Fibroblast of skin of right quadriceps (primary cell): Measurements from ENCODE around the gene STARD9.
"Not testable (repeated sequence)": the region's sequence is repeated elsewhere in the genome, so short reads cannot be mapped to it uniquely, and the experiment has no call there.

Experiments used
- DNase-seq: peaks from one replicate; pipeline ENCODE4 v3.0.0-alpha.2; 2013

Gene STARD9

DNA sequence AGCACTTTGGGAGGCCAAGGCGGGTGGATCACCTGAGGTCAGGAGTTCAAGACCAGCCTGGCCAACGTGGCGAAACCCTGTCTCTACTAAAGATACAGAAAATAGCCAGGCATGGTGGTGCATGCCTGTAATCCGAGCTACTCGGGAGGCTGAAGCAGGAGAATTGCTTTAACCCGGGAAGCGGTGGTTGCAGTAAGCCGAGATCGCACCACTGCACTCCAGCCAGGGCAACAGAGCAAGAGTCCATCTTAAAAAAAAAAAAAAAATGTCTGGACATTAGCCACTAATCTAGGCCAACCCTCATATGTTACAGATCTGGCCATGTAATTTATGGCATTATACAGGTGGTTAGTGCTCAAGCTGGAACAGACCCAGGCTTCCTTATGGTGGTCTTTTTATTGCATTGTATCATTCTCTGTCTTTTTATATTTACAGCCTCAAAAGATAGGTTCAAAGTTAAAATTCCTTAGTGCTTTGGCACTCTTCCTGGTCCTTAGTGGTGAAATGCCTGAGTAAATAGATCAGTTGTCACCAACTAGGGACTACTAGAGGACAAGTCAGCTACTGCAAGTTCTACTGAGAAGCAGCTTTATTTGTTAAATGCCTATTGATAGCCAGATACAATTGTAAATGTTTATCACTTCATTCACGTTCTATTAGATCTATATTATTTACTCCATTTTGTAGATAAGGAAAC lies 16.0 kb downstream of the STARD9 start:
- peak; percentile 67 for DNase-seq

DNA sequence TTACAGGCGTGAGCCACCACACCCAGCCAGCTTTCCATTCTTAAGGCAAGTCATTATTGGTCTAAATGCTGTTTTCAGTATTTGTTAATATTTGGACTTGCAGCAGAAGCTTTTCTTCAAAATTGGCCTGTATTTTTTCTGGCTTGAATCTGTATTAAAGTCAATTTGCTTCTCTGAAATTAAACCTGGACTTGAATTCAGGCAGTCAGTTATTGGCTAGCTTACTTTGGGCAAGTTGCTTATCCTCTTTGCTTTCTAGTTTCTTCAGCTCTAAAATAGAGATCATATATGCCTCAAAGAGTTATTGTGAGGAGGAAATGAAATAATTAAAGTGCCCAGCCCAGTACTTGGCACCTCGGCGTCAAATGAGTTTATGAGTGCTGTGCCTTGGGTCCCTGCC lies 17.3 kb downstream of the STARD9 start:
- no peak for DNase-seq

DNA sequence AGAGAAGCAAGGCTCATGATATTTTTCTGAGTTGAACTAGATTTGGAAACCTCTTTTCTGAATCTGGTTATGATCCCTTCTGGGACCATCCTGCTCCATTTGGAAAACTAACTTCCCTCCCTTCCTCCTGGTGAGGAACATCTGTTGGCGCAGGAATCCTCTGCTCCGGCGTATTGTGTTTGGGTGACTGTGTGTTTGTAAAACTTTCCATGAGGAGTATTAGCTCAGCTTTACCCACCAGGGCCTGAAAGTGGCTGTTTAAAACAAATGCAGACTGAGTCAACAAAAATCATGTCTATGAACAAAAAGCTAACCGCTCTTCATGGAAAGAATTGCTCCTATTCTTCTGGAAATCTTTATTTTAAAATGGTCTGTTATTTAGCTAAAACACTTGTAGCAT lies 17.7 kb downstream of the STARD9 start:
- DNase-seq, result peak; percentile 29

DNA sequence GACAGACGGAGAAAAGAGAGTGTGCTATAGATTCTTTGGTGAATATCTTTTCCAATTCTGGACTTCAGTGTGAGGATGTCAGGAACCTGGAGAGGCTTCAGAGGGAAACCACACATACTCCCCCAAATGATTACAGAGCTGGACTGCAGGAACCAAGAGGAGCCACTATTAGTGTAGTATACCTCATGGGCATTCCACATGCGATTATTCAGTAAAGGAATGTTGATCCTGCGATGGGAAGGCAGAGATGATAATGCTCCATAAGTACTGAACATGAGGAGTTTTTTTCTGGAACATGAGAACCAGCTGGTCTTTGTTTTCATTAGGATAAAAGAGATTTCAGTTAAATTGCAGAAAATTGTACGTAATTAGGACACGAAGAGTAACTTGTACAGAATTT lies 18.7 kb downstream of the STARD9 start:
- no peak for DNase-seq

DNA sequence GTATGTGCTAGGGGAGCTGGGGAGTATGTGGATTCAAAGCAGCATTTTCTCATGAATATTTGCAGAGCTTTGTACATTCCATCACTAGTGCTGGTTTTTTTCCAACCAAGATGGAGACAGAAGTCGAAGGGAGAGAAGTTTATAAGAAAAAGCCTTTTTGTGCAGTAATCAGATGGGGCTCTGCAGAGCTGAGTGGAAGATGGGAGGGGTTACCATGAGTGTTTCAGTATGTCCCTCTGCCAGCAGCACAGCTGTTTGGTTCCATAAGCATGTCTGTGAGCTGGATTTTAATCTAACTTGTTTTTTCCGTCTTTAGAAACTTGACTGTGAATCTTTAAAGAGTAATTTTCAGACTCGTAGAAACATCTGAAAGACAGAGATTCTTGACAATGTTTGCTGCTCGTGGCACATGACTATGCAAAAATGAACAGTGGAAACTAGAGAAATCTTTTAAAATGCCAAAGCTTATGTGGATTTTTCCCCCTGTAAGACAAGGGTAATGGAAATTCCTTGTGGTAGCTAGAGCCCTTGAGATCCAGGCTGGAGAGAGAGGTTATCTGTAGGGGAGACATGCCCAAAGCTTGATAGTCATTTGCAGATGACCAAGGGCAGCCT lies 20.3 kb downstream of the STARD9 start:
- no peak for DNase-seq

DNA sequence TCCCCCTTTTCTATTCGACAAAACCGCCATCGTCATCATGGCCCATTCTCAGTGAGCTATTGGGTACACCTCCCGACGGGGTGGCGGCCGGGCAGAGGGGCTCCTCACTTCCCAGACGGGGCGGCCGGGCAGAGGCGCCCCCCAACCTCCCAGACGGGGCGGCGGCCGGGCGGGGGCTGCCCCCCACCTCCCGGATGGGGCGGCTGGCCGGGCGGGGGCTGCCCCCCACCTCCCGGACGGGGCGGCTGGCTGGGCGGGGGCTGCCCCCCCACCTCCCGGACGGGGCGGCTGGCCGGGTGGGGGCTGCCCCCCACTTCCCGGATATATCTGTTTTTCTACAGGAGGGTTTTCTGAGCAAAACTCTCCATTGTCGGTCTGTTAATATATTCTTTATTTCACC lies 25.9 kb downstream of the STARD9 start:
- not testable (repeated sequence) for DNase-seq

DNA sequence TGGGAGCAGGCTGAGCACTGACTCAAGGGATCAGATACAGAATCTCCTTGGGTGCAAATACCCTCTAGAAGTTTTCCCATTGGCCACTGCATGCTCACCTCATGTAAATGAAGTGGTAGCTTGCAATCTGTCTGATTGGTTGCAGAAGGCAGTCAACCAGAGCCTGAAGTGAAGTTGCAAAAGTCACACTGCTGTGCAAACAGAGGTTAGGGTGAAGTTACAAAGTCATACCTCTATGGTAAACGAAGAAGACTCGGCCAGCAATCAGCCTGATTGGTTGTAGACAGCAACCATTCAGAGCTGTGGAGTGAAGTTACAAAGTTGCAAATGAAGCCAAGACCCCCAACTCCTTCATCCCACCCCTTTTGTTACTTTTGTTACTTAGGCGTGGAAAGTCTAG lies 27.1 kb downstream of the STARD9 start:
- DNase-seq, result no peak

DNA sequence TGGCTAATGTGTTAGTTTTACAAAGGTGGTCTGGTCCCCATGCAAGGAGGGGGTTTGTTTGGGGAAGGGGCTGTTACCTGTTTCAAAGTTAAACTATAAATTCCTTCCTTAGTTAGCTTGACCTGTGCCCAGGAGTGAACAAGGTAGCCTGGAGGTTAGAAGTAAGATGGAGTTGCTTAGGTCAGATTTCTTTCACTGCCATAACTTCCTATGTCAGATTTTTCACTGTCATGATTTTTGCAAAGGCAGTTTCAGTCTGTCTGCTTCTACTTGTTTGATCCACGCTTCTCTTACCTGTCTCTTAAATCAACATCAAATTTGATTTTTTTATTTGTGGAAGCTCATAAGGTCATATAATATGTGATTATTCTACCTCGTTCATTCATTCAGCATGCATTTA lies 28.6 kb downstream of the STARD9 start:
- no peak for DNase-seq

DNA sequence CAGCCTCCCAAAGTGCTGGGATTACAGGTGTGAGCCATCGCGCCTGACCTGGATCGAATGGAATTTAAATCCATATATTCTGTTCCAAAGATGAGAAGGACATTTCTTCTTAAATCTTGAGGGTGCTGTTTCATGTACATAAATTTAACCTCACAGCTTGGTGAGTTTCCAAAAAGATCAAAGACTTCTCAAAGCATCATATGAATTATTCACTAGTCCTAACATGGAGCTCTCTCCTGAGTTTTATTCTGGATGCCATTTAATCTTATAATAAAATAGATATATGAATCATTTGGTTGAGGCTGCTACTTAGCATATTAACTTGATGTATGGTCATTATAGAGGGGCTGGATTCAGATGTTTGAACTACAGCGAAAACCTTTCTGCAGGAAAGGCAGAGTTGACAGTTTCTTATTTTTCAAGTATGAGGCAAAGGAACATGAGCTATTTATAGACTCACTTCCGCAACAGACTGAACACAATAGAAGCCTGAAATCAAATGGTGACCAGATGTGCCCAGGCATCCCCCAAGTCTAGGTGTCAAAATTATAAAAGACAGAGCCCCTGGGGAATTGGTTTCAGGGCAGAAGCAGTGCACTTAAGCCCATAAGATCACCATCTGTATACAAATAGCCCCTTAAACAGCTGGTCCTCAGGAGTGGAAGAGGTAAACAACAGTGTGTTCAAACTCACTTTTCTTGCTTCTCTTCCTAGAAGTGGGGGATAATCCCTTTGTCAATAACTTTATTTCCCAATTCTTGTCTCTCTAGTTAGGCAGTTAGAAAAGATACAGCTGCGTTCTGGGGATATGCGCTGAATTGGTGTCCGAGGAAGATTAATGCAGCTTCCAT lies 29.7 kb downstream of the STARD9 start:
- DNase-seq, result peak; percentile 62

DNA sequence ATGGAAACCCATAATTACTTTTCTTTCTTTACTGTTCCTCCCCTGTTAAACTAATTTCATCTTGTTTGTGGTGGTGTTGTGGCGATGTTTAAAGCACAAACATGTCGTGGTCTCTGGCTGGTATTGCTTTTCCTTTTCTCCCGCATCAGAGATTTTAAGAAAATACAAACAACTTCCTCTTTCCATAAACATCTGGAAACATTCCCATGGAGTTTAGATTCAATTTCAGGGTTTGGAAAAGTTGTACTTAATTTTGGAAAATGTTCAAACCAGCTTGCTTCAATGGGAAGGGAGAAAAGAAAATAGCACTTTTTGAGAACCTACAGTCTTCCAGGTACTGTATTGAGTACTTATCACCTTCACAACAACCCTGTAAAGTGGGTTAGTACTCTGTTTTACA lies 30.4 kb downstream of the STARD9 start:
- no peak for DNase-seq

DNA sequence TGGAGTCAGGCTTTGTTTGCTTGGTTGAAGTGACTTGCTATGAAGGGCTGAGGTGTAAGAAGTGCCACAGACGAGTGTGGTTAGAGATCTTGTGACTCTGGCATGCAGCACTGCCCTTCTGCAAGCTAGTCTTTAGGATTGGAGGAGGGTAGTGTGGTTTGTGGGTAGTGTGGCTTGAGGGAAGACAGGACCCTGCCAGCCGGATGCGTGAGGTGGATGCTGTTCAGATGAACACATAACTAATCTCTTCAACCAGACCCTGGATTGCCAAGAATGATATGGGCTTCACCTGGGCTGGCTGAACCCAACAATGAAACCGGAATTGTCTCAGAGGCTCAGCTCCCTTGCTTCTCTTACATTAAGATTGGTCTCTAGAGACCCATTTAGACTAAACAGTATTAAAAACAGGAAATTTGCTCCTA lies 32.7 kb downstream of the STARD9 start:
- DNase-seq, result peak; percentile 13

DNA sequence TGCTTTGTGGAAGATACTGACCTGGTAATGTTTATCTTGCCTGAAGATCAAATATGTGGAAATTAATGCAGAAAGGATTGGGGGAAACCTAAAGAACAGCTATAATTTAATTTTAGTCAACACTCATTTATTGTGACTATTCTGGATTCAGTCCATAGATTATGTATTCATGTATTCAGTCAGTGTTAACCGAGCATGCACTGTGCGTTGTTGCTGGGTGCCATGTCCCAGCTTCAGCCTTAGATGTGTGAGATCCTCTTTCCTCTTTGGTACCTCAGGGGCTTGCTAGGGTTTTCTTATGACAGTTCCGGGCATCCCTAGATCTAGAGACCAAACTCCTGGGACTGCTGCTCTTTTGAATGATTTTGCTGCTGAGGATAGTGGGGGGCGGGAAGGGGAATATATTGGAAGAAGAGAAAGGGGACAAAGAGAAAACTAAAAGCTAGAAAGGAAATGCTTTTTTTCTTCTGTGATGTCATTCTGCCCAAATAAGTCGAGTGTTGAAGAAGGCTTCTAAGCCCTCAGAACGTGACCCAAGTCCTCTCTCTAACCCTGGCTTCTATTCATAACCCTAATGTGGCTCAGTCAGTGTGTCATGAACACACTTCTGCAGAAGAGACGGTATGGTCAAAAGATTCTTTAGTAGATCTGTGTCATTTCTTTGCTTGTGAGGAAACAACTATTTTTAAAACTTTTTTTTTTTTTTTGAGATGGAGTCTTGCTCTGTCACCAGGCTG lies 33.5 kb downstream of the STARD9 start:
- DNase-seq, result no peak

DNA sequence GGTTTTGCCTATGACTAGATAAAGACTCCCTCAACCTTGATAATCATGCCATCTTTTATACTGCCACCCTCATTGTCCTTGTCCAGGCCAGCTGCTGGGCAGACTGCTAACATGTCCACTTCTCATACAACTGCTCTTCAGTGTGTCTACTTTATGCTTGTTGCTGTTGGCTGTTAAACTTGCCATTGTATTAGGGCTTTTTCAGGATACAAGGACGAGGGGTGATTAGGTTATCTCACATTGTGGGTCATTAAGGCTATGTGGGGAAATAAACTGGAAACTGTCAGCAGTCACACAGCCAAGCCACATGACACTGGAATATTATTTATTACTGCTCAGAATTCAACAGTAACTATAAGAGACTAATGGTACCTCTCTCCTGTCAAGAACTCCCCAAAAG lies 36.1 kb downstream of the STARD9 start:
- DNase-seq, result no peak

DNA sequence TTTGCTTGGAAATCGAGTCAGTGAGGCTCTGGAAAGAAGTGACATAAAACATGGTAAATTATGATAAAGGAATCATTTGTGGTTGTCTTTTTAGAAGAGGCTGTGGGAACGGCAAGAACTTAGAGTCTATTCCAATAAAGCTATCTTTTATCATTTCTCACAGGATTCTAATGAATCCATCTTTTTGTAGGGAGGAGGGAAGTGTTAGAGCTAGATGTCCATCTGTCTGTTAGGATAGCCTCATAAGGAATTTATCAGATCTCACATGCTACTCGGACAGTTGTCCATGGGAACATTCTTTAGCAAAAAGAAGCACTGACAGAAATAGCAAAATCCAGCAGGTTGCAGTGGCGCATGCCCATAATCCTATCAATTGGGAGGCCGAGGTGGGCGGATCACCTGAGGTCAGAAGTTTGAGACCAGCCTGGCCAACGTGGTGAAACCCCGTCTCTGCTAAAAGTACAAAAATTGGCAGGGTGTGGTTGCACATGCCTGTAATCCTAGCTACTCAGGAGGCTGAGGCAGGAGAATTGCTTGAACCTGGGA lies 37.0 kb downstream of the STARD9 start:
- DNase-seq, result no peak

DNA sequence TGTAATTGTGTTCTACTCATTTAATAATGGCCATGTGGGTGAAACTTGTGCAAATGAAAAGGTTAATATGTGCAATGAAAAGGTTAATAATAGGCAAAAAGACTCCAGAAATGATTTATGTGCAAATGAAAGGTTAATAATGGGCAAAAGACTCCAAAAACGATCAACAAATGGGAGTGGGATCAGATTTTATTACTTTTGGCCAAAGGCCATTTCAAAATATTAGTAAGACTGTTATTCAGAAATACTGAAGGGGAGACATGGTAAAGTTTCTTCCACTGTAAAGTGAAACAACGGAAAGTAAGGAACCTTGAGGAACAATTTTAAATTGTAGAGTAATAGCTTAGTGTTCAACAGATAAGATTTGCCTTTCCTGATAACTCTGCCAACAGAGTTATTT lies 40.7 kb downstream of the STARD9 start:
- DNase-seq, result no peak

DNA sequence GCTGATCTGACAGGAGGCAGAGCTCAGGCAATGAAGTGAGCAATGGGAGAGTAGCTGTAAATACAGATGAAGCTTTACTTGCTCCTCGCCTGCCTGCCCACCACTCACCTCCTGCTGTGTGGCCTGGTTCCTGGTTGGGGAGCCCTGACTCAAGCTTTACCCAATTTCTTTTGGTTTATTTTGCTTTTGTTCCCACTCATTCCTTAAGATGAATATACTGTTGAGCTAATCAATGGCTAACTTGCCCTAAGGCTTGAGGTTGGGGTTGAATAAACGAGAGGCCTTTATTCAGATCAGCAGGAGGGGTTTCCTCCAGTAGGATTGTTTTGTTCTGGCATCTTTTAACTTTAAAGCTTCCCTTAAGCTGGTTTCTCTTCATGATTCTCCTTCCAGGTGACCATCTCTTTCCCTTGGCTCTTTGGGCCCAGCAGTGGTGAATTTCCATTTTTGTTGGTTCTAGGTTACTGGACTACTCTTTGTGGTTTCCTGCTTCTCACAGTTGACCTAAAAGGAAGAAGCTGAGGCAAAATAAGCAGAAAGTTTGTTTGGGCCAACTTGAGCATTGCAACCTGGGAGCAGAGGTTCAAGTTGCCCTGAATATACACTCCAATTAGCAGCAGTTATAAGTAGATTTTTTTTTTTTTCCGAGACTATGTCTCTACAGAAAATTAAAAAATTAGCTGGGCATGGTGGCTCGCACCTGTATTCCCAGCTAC lies 44.4 kb downstream of the STARD9 start:
- DNase-seq, result no peak

DNA sequence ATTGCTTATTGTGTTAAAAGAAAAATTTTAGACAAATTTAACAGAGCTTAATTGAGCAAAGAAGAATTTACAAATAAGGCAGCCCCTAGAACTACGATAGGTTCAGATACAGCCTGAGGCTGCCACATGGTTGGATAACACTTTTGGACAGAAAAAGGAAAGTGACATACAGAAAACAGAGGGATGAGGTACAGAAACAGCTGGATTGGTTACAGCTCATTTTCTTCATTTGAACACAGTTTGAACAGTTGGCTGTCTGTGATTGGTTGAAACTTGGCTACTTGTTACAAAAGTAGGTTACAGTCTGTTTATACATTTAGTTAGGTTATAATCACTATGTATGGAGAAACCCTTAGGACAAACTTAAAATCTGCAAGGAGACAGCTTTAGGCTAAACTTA lies 46.0 kb downstream of the STARD9 start:
- no peak for DNase-seq

DNA sequence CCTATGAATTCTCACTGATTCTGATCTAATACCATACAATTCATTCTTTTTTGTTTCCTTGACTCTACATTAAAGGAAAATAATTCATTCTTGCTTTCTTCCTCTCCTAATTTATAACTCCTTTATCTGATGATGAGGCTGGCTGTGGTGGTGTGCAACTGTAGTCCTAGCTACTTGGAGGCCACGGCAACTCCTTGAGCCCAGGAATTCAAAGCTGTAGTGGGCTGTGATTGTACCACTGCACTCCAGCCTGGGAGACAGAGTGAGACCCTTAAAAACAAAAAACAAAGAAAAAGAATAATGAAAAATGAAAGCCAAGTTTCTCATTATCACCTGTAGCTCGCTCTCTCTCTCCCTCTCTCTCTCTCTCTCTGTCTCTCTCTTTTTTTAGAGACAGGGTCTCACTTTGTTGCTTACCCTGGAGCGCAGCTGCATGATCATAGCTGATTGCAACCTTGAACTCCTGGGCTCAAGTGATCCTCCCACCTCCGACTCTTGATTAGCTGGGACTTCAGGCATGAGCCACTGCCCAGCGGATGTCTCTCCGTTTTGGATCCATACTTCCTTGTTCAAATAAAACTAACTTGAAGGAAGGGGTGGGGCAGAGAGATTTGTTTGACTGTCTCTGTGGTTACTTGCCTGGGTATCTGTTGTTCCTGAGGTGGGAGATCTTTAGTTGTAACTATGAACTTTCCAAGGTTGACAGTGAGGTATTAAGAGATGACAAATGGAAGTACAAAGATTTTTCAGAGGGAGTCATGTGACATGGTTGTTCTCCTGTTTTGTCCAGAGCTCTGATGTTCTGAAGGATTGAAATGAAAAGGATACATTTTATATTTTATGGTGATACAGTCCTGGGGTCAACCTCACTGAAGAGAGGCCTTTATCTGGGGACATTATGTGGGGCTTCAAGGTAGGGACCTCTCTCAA lies 46.9 kb downstream of the STARD9 start:
- DNase-seq, result no peak

DNA sequence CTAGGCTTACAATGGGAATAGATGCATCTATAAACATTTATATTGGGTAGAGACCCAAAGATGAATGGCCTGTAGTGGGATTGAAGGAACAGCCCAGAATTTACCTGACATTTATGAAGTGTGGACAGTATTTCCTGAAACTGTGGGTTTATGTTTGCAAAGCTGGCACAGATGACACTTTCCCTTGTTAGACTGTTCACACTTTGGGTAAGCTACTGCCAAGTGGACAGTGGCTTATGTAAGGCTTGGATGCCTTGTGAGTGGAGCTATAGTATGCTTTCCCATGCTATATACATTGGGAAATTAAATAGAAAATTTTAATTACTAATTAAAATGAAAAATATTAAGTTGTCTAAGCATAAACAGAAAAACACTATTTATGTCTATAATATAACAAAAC lies 48.5 kb downstream of the STARD9 start:
- no peak for DNase-seq

DNA sequence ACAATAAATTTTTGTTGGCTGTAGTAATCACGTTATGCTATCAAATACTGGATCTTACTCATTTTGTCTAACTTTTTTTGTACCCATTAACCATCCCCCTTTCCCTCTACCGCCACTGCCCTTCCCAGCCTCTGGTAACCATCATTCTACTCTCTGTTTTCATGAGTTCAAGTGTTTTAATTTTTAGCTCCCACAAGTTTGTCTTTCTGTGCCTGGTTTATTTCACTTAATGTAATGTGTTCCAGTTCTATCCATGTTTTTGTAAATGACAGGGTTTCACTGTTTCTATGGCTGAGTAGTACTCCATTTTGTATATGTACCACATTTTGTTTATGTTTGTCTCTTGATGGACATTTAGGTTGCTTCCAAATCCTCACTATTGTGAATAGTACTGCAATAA lies 52.1 kb downstream of the STARD9 start:
- DNase-seq, result no peak

DNA sequence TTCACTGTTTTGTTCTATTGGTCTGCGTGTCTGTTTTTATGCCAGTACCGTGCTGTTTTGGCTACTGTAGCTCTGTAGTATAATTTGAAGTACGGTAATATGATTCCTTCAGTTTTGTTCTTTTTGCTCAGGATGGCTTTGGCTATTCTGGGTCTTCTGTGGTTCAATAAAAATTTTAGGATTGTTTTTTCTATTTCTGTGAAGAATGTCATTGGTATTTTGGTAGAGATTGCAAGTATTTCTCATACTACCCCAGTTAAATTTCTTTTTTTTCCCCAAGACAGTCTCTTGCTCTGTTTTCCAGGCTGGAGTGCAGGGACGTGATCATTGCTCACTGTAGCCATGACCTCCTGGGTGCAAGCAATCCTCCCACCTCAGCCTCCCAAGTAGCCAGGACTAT lies 53.4 kb downstream of the STARD9 start:
- no peak for DNase-seq
